Activated CD8-positive, alpha-beta memory T cell treated with anti-CD3 and anti-CD28 coated beads, Interleukin-2, amount 50 U/mL, for 24 hours (primary cell): Measurements from ENCODE around the gene CEP70.
"Not testable (repeated sequence)": the region's sequence is repeated elsewhere in the genome, so short reads cannot be mapped to it uniquely, and the experiment has no call there.

ENCODE experiments used
- DNase-seq: peaks from one replicate; pipeline ENCODE4 v3.0.0-alpha.2; 2020; ENCODE audit errors: extremely low read depth

CEP70 gene

GRCh38 chr3:138469874-138470273 lies 124.2 kb downstream of the CEP70 start:
- no peak for DNase-seq

- DNase-seq, result no peak
Measured at GRCh38 chr3:138468886-138469285, 125.2 kb downstream of the CEP70 start.

GRCh38 chr3:138468451-138468850 lies 125.6 kb downstream of the CEP70 start:
- no peak for DNase-seq

- DNase-seq, result no peak
Measured at GRCh38 chr3:138467931-138468330, 126.1 kb downstream of the CEP70 start.

- no peak for DNase-seq
Measured at GRCh38 chr3:138465925-138466324, 128.1 kb downstream of the CEP70 start.

GRCh38 chr3:138465451-138465850 lies 128.6 kb downstream of the CEP70 start:
- no peak for DNase-seq

- DNase-seq, result no peak
Measured at GRCh38 chr3:138464491-138464860, 129.6 kb downstream of the CEP70 start.

- DNase-seq, result no peak
Measured at GRCh38 chr3:138463724-138464490, 130.2 kb downstream of the CEP70 start.

- no peak for DNase-seq
Measured at GRCh38 chr3:138461896-138462295, 132.2 kb downstream of the CEP70 start.

GRCh38 chr3:138461246-138461645 lies 132.8 kb downstream of the CEP70 start:
- DNase-seq, result no peak

- no peak for DNase-seq
Measured at GRCh38 chr3:138460536-138461205, 133.4 kb downstream of the CEP70 start.

- DNase-seq, result no peak
Measured at GRCh38 chr3:138459619-138460535, 134.2 kb downstream of the CEP70 start.

- DNase-seq, result no peak
Measured at GRCh38 chr3:138458774-138459499, 135.1 kb downstream of the CEP70 start.

GRCh38 chr3:138457863-138458735 lies 136.0 kb downstream of the CEP70 start:
- no peak for DNase-seq

GRCh38 chr3:138456961-138457862 lies 136.8 kb downstream of the CEP70 start:
- DNase-seq, result no peak

- no peak for DNase-seq
Measured at GRCh38 chr3:138455801-138456716, 138.0 kb downstream of the CEP70 start.

- not testable (repeated sequence) for DNase-seq
Measured at GRCh38 chr3:138453940-138454339, 140.1 kb downstream of the CEP70 start.

- DNase-seq, result no peak
Measured at GRCh38 chr3:138452436-138452835, 141.6 kb downstream of the CEP70 start.
